ENCODE data around the gene CCL22. TPM values are rescaled to one million over a fixed set of nuclear protein-coding genes. Genes with fewer than 3 reads are reported as not detected.

The CCL22 gene
- total and polyA plus RNA-seq, 2 of the 4 experiments (the other 2 are of a cell fraction) = not detected

DNA sequence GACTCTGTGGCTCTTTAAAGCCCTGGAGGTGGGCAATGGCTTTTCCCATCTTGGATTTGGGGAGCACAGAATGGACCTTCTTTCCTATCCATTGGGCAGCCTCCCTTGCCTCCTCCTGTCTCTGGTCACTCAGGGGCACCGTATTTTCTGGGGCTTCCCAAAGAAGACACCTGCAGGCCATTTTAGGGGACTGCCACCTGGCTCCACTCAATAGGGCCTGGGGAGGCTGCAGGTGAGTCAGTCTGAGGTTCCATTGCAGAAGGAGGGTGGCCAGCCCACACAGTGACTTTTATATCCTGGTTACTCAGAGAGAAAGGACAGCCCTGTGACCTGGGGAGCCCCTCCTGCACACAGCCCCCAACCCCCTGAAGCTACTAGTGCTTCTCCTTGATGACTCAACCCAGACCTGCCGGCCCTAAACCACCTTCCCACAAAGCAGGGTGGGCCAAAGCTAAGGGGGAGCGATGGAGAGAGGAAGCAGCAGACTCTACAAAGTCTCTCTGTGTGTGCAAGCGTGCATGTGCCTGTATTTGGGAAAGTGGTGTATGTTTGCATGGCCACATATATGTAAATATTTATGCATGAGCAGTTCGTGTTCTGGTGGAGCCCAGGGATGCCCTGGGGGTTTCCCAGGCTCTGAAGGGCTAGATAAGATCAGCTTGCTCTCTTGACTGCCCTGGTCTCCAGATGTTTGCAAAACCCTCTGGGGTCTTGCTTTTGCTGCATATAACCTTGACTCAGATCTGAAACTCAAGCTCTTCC, 18.7 kb downstream of the CCL22 start:
- intact Hi-C loops (cut with micrococcal nuclease) = no loop called here
- in situ Hi-C loops (cut with MboI; ENCODE audit: low sequenced_read_pairs) = no loop called here
- H2AFZ ChIP-seq (replicated peaks; ENCODE audit: low read length, poor library complexity) = no peak overlapping the region
- peak overlapping the region; percentile 19 for H3K4me2 ChIP-seq (ENCODE audit: low read depth, low read length)
- H3K23ac ChIP-seq (ENCODE audit: low read depth, low read length) = no peak overlapping the region
- H3K9ac ChIP-seq (ENCODE audit: low read depth, low read length) = no peak overlapping the region
- dilution Hi-C loops (cut with HindIII; ENCODE audit: low sequenced_read_pairs, unreplicated experiment) = no loop called here
- H3K27me3 ChIP-seq (ENCODE audit: control insufficient read depth, insufficient read depth, low read length) = peaks cover 24% of the 10 kb centered on the region
- no TSS peak for BruUV-seq (replicated peaks)
- H3K18ac ChIP-seq (ENCODE audit: low read depth, low read length) = no peak overlapping the region
- ChIA-PET POLR2A (ENCODE audit: unreplicated experiment) (no interaction called here), CTCF (interaction anchor here (0.9 kb wide), 1 partner anchor 40 kb away, joined by 3 read pairs; no protein-coding TSS in a partner anchor)
- TF ChIP-seq, protein P1, sequence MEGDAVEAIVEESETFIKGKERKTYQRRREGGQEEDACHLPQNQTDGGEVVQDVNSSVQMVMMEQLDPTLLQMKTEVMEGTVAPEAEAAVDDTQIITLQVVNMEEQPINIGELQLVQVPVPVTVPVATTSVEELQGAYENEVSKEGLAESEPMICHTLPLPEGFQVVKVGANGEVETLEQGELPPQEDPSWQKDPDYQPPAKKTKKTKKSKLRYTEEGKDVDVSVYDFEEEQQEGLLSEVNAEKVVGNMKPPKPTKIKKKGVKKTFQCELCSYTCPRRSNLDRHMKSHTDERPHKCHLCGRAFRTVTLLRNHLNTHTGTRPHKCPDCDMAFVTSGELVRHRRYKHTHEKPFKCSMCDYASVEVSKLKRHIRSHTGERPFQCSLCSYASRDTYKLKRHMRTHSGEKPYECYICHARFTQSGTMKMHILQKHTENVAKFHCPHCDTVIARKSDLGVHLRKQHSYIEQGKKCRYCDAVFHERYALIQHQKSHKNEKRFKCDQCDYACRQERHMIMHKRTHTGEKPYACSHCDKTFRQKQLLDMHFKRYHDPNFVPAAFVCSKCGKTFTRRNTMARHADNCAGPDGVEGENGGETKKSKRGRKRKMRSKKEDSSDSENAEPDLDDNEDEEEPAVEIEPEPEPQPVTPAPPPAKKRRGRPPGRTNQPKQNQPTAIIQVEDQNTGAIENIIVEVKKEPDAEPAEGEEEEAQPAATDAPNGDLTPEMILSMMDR (conservative IDR thresholded peaks at IDR 0.05; ENCODE audit: low read depth, low read length) = no peak
- TF ChIP-seq BHLHE40 (IDR thresholded peaks at IDR 0.05; ENCODE audit: low read depth, low read length) = peak; percentile 47; the same call in 1 of the 2 replicates
- H2AK9ac ChIP-seq (replicated peaks; ENCODE audit: low read depth, low read length, poor library complexity) = no peak overlapping the region
- H3K56ac ChIP-seq (ENCODE audit: extremely low read depth, insufficient read depth, low read length) = no peak overlapping the region
- no peak overlapping the region for H3K27ac ChIP-seq (ENCODE audit: insufficient read depth, low read length)
- H4K91ac ChIP-seq (ENCODE audit: insufficient read depth, low read depth, low read length) = no peak overlapping the region
- no peaks in the 10 kb centered on the region for H3K79me1 ChIP-seq (ENCODE audit: low read depth in 1 of 2, low read length in 2 of 2)
- H4K8ac ChIP-seq (ENCODE audit: low read depth in 2 of 2, low read length in 2 of 2) = no peak overlapping the region
- H2BK15ac ChIP-seq (ENCODE audit: low read depth, low read length) = no peak overlapping the region
- H4K20me1 ChIP-seq (ENCODE audit: insufficient read depth, low read length) = no peaks in the 10 kb centered on the region
- no peak overlapping the region for H2BK5ac ChIP-seq (ENCODE audit: low read depth, low read length, poor library complexity, severe bottlenecking)
- no peak overlapping the region for H2AK5ac ChIP-seq (ENCODE audit: low read depth, low read length)
- H4K5ac ChIP-seq (ENCODE audit: low read depth, low read length) = no peak overlapping the region
- no peaks in the 10 kb centered on the region for H3K9me1 ChIP-seq (ENCODE audit: insufficient read depth, low read length)
- peak; percentile 72 for ATAC-seq (ENCODE audit: low read depth)
- no peak overlapping the region for H2BK20ac ChIP-seq (ENCODE audit: low read depth, low read length)
- no peak overlapping the region for H3K14ac ChIP-seq (replicated peaks; ENCODE audit: low read depth, low read length)
- H3K36me3 ChIP-seq (ENCODE audit: control insufficient read depth, insufficient read depth, low read length) = no peaks in the 10 kb centered on the region
- H3K4ac ChIP-seq (ENCODE audit: low read depth, low read length) = no peak overlapping the region
- no peak overlapping the region for H2BK120ac ChIP-seq (ENCODE audit: low read depth, low read length)
- peak; percentile 85 for DNase-seq
- no peak overlapping the region for H3K4me3 ChIP-seq (ENCODE audit: insufficient read depth, low read depth, low read length)
- H3K4me1 ChIP-seq (ENCODE audit: control insufficient read depth, insufficient read depth, low read length) = peaks cover 7% of the 10 kb centered on the region; the same call in 1 of the 2 replicates
- no peaks in the 10 kb centered on the region for H3K9me3 ChIP-seq (ENCODE audit: control insufficient read depth, insufficient read depth, low read length)
- WGBS, 2 experiments (ENCODE audit: extremely low coverage in 2 of 2, insufficient read length in 1 of 2) = no CpG with 5 or more reads among the region's 5 CpGs

Measured in IMR-90 (cell line).